GM19372 (cell line): ENCODE results near the gene PLA2G7.
"Not testable (repeated sequence)": the region's sequence is repeated elsewhere in the genome, so short reads cannot be mapped to it uniquely, and the experiment has no call there.

ENCODE experiments used
- ATAC-seq: cut with Tn5 transposase; IDR thresholded peaks from one replicate; pipeline ENCODE4 v1.9.1; 2021; ENCODE audit warnings: mild to moderate bottlenecking, low read depth, moderate library complexity; ENCODE audit not compliant: unreplicated experiment

The PLA2G7 gene

DNA sequence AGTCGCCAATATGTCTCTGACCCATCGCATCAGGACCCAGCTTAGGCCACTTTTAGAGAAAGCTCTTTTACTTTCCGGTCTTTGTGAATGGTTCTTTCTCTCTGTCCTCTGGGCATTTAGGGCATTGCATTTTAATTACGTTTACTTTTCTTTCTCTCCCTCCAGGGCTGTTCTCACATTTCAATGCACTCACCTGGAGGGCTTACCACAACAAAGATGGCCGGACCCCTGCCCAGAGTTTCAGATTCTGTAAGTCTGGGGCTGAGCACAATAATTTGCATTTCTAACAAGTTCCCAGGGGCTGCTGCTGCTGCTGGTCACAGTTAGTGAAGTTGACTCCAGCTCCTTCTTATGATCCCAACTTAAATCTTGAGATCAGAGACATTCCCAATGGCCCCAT is 14.6 kb upstream of the PLA2G7 start:
- ATAC-seq: no peak

DNA sequence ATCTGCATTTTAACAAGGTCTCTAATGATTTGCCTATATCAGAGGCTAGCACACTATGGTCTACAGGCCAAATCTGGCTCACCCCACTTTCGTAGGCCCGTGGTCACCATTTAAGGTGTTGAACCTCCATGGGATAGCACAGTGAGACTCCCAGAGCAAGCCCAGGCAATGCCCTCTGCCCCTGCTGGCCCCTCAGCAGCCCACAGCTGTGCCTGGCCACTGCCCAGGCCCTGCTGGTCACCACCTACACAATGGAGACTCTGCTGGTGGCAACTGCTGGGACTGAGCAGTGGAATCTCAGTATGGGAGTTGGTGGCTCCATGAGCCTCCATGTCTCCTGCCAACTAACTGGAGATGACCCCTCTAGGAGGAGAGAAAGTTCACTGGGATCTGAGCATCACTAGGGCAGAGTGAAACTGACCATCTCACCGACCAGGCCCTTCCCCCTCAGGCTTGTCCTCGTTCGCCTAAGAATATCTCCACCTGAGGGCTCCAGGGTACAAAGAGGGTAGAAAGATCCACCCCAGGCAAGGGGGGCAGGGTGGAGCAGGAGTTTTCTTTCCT is 13.8 kb upstream of the PLA2G7 start:
- no peak for ATAC-seq

DNA sequence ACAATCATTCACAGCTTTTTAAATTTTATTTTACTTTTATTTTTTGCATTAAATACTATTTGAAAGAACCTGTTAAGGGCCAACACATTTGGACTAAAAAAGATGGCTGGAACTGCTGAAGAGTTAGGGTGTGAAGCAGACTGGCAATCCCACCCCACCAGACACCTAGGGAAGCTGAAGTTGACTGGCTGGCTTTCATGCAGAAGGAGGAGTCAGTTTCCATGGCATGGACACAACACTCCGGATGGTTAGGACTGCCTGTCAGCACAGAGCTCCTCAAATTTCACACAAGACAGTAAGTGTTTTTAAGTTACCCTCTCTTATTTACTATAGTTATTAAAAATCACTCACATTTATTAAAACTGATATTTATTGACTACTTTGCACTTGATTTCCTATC is 11.5 kb upstream of the PLA2G7 start, which contains the start of gene ANKRD66:
TSS of gene ANKRD66 (plus strand) at position 238 of the 400 bp plus-strand sequence. CDS start 5,016 bp downstream, outside the sequence.
- no peak for ATAC-seq

DNA sequence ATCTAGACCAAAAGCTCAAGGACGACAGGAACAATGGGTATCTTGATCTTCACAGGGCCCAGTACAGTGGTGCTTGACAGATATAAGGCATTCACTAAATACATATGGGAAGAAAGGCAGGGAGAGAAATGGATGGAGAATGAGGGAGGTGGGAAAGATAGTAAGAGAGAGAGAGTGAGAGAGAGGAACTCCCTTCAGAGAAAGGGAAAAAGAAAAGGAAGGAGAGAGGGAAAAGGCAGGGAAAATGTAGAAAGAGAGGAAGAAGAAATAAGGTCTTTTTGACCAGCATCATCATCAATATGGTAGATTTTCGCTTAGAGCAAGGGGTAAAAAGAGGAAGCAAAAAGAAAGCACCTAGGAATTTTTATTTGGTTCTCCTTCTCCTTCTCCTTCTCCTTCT is 10.8 kb upstream of the PLA2G7 start:
- ATAC-seq: no peak

DNA sequence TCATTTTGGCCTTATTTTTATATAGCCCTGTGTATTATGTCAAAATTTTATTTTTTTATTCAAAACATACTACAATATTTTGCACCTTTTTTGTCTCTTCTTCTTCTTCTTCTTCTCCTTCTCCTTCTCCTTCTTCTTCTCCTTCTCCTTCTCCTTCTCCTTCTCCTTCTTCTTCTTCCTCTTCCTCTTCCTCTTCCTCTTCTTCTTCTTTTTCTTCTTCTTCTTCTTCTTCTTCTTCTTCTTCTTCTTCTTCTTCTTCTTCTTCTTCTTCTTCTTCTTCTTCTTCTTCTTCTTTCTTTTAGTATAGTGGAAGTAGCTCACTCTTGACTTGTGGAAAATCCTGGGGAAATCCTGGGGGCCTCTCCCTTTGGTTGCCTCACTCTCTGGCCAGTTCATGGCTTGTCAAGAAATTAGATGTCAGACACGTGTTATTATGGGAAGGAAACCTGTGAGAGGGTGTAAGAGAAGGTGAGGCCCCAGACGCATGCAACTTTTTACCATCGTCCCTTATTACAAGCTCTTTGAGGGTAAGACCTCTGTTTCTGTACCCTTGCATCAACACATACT is 9.1 kb upstream of the PLA2G7 start:
- not testable (repeated sequence) for ATAC-seq

DNA sequence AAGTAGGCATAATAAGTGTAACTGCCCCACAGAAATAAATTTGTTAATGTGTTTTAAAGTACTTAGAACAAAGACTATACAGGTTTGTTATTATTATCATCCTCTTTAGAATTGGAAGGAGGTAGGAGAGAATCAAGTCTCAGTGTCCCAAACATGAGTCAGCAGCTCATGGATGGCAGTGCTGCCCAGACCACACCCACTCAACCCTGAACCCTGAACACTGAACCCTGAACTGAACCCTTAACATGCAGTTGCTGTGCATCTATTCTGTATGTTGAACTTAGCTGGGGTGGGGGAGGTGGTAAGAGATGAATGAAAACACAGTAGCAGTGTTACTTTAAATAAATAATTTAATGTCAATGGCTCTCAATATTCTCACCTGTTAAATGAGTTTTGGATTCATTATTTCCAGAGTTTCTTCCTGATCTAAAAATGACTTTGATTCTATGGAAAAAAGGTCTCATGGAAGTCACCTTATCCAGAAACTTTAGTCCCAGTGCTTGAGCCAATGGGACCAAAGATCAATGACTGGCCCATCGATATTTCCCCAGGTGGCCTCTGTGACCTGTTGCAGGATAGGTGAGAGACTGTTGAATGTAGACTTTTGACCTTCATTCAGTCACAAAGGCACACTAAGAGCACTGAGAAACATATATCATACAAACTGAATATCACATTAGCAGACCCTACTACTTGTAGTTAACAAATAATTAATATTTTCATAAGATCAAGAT is 8.4 kb upstream of the PLA2G7 start:
- no peak for ATAC-seq

DNA sequence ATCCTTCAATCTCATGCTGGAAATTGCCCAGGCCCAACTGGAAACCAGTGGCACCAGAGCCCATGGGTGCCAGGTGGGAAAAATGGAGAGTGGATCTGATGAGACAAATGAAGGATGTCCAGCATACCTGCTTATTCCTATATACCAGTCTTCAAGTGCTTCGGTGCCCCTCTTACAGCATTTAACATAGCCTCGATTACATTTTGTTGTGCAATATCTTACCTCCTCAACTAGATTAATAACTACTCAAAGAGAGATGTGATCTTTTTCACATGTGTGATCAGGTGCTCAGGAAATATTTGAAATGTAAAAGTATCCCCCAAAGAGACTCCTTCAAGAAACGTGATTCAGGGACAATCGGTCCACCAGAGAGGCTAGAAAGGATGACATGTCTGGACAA is 6.7 kb upstream of the PLA2G7 start:
- no peak for ATAC-seq

DNA sequence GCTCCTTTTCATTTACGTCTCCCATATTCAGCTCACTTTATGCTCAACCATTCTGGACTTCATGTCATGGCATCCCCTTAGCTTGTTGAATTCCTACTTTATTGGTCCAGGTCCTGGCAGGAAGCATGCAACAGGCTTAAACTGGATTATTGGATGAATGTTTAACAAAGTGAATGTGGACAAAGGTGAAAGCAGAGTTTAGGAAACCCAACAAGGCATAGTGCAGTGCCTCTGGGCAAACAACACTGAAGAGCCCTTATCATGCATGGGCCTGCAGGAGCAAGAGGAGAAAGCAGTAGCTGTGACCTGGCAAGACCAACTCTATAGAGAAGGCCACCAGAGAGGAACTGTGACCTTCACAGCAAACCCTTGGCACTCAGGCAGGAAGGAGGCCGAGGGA is 6.3 kb upstream of the PLA2G7 start:
- ATAC-seq: no peak

DNA sequence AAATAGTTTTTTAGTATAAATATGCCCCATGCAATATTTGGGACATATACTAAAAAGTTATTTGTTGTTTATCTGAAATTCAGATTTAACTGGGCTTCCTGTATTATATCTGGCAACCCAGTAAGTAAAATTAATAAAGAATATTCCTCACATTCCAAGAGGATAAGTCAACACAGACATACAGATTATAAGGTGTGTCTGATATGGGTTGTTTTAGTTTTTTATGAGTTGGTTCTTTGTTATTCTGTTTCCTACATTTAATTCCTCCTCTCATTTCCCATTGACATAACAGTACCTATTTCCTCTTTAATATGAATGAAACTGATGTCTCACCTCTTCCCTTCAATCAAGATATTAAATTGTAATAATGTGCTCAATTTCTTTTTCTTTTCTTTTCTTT is 1.7 kb upstream of the PLA2G7 start:
- no peak for ATAC-seq

DNA sequence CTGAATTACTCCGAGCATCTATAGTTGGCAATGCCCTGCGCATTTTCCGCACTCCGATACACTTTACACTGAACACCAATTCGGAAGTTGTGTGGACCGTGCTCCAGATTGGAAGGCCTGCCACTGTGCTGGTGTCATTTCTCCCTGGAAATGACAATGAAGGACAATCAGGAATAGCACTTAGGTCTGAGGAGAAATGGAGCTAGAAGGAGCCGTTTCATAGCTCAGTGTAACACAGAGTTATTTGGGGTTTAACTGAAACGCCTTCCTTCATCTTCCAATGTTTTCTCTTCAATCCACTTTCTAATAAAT is 501 bp upstream of the PLA2G7 start:
- ATAC-seq: no peak

DNA sequence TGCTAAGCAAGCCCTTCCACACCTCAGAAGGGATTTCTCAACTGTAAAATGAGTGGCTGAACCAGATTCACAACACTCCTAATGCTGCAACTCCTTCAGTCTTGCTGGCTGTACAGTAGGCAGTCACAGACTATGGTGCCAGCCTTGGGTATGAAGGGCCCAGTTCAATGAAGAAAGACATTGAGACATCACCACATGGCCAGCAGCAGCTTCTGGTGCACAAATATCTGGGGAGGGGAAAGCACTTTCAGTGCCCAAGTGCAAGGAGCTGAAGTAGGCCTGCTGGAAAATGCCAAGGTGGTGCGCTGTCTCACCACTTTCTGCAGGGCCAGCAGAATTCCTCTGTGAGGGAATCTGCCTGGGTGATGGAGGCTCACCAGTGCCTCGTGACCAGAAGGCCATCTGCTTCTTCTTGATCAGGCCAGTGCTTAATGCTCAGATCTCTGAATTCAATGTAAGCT is 1.8 kb downstream of the PLA2G7 start:
- ATAC-seq: no peak

DNA sequence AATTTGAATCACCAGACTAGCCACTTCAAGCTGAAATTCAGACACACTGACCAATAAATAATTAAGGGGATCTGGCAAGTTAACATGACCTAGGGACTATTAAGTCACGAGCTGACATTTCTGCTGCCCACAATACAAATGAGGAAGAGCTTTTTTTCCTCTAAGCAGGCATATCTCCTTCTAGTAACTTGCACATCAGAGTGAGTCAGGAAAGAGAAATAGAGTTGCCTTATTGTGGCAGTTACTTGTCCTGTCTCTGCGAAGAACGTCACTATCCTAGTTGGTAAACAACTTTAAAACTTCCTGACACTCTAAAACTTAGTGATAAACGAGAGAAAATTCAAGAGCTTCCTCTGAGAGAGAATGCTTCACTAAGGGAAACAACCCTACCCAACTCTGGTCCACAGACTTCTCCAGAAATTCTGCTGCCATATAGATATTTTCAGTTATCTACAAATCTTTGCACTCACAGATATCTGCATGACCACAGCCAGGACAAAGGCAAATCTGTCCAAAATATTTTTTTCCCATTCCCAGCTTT is 4.2 kb downstream of the PLA2G7 start:
- ATAC-seq: no peak

DNA sequence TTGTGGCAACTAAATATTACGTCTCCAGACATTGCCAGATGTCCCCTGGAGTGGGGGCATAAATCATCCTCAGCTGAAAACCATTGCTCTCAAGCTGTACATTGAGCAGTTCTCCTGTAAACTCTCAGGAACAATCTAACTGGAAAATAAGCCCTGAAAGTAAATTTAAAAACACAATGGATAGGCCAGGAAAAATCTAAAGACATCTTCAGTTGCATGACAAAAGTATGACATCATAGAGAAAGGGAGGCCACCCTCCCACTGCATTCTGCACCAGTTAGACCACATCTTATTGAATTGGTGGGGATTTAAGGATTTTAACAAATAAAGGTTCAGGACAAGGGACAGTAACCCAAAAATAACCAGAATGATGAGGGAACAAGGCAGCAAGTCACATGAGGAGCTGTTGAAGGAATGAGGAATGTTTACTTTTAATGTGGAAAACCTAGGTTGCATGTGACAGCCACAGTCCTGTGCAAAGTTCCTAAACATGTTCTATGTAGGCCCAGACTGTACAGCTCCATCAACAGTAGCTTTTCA is 5.3 kb downstream of the PLA2G7 start:
- ATAC-seq: no peak

DNA sequence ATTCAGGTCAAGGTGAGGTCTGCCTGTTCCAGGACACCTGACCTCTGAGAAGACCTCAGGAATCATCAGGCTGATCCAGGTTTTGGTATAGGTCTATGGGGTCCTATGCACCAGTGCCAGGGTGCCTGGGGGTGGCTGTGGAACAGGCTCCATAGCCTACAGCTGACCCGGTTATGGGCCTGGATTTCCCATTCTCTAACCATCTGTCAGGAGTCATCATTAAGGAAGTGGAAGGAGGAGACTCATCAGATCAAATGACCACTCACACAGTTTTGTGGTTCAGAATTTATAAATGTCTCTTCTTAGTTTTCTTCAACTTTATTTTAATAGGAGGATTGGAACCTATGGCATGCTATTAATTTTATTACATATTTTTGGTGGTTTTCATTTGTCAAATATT is 14.8 kb downstream of the PLA2G7 start:
- no peak for ATAC-seq

DNA sequence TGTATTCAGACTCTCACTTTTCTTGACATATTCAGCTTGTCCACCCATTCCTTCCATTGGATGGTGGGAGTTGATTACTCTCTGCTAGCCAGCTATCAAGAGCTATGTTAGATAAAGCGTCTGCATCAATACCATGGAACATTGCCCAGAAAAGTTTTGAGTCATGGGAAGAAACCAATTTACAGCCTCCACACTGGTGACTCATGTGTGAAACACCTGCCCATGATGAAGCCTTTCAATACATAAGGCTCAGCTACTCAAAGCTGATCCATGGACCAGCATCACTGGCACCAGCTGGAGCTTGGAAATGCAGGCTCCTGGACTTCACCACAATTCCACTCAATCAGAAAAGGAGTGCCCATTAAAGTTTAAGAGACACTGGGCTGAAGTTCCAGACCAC is 16.1 kb downstream of the PLA2G7 start:
- ATAC-seq: no peak

DNA sequence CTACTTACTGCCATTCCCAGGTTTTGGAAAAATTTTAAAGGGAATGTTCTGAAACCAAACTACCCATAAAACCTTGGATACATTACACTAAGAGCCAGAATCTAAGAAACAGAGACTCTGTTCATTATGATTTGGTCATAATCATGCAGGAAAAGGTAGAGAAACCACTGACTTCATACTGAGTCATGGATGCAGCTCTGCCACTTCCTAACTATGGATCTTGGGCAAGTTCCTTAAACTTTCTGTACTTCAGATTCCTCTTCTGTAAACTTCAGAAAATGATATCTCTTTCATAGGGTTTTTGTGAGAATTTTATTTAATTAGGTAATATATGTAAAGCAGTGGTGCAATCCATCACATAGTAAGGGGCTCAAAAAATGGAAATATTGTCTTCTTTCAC is 20.0 kb downstream of the PLA2G7 start:
- no peak for ATAC-seq

DNA sequence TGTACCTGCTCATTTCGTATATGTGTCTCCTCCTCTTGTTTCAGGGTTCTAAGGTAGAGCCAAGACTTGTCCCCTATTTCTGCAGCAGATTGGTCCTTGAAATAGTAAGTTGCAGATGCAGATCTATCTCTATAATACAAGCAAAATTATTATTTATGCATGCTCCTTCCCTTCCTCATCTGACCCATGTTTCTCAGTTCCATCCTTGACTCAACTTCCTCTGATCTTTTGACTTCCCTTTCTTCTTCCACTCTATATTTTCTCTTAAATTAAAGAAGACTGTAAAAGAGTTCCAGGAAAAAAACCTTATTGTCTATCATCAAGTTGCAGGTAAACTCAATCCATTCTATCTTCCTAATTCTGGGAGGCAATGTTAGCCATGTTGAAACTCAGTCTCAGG is 23.7 kb downstream of the PLA2G7 start:
- no peak for ATAC-seq

DNA sequence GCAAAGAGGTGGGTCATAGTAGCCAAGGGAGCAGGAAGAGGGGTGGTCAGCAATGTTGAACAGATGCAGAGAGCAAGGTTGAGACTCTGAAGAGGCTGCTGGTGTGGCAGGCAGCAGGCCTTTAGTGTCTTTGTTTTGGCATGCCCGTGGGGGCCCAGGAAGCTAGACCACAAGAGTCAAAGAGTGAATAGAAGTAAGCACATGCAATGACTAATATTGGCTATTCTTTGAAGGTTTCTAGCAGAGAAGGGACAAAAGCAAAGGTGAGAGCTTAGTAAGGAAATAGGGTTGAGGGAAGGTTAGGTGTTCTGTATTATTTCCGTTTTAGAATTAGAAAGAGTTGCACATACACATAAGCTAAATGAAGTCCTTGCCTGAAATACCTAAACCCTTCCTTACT is 28.7 kb downstream of the PLA2G7 start:
- no peak for ATAC-seq

DNA sequence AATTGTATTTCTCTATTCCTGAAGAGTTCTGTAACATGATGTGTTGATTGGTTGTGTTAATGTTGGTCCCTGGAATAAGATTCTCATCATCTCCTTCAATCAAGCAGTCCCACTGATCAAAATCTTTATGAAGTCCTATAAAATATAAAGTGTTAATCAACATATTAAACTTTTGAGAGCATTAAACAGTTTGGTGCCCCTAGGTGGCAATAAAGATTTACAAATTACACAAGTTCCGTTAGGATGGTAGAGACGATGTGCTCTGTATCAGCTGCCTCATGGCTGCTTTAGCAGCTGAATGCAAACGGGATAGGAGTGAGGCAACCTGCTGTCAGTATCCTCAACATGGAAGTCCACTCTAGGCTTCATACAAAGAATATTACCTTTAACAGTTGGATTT is 30.6 kb downstream of the PLA2G7 start:
- no peak for ATAC-seq

DNA sequence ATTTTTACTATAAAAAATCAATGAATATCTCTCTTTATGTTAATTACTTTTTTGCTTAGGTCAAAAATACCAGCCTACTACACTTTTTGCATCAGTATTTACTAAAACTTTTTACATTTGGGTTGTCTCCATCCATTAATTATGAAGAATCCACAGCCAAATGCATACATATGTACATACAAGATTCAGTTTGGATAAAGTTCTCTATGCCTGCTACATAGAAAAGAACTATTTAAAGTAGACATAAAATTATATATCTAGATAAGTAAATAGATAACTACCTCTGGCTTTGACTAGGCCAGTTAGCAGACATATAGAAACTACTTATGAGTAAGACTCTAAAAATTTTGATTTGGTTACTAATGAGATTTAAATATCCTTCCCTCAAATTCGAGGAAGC is 35.2 kb downstream of the PLA2G7 start:
- ATAC-seq: no peak

DNA sequence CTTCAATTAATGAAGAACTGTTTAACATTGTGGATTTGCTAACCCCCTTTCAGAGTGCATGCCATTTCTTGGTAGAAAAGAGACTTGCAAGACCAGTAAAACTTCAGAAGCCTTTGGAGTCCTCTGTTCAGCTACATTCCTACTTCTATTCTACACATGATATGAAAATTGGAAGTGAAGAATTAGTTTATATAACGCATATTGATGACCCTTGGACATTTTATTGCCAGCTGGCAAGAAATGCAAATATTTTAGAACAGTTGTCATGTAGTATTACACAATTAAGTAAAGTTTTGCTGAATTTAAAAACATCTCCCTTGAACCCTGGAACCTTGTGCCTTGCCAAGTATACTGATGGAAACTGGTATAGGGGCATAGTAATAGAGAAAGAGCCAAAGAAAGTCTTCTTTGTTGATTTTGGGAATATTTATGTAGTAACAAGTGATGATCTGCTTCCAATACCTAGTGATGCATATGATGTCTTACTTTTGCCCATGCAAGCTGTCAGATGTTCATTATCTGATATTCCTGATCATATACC is 44.2 kb downstream of the PLA2G7 start:
- ATAC-seq: no peak
